ENCODE data around the gene CD33.
"Not testable (repeated sequence)": the region's sequence is repeated elsewhere in the genome, so short reads cannot be mapped to it uniquely, and the experiment has no call there.

CD33 gene

DNA sequence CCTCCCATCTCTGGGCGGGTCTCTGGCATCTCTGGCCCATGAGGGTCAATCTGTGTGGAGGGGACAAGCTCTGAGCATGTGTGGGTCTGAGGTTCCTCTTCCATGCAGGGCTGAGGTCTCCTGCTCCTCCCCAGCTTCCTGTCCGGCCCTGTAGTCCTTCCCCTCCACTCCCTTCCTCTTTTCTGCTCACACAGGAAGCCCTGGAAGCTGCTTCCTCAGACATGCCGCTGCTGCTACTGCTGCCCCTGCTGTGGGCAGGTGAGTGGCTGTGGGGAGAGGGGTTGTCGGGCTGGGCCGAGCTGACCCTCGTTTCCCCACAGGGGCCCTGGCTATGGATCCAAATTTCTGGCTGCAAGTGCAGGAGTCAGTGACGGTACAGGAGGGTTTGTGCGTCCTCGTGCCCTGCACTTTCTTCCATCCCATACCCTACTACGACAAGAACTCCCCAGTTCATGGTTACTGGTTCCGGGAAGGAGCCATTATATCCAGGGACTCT lies at the start of gene CD33:
TSS of gene CD33 (plus strand) at position 183 of the 496 bp plus-strand sequence. CDS start at position 222, 39 bp downstream.
- H3K27me3 ChIP-seq (ENCODE audit: low read depth, low read length); H3K36me3 ChIP-seq (ENCODE audit: control insufficient read depth in 1 of 2, insufficient read depth in 2 of 2, low read length in 2 of 2); H3K27ac ChIP-seq (ENCODE audit: low read length); H3K4me1 ChIP-seq (ENCODE audit: control insufficient read depth in 1 of 2, insufficient read depth in 2 of 2, low read length in 2 of 2); H3K9me3 ChIP-seq (ENCODE audit: control insufficient read depth in 1 of 2, low read length in 2 of 2): not testable (repeated sequence)
- peak within 1 kb of the TSS; percentile 17 to 26 for H3K4me3 ChIP-seq (ENCODE audit: low read depth in 1 of 2, low read length in 2 of 2)

DNA sequence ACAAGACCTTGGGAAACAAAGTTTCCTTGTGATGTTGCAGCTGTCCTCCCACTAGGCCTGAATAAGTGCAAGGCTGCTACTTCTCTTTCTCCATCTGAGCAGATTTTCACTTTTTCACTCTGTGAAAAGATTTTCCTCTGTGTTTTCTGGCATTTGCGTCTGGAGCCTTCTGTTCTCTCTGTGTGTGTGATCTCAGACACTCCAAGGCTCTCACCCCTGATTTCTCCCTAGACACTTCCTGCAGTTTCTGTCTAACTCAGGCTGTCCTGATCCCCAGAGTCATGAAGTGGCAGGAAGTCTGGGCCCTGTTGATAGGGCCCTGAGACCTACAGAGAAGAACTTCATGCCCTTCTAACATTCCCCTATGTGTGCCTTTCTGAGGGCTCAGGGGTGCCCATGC lies 45.6 kb upstream of the CD33 start:
- H3K4me1 ChIP-seq (ENCODE audit: control insufficient read depth in 1 of 2, insufficient read depth in 2 of 2, low read length in 2 of 2): no peaks in the 10 kb centered on the region
- H3K27me3 ChIP-seq (ENCODE audit: low read depth, low read length): no peaks in the 10 kb centered on the region
- no peaks in the 10 kb centered on the region for H3K9me3 ChIP-seq (ENCODE audit: control insufficient read depth in 1 of 2, low read length in 2 of 2)
- H3K36me3 ChIP-seq (ENCODE audit: control insufficient read depth in 1 of 2, insufficient read depth in 2 of 2, low read length in 2 of 2): no peaks in the 10 kb centered on the region
- H3K4me3 ChIP-seq (ENCODE audit: low read depth in 1 of 2, low read length in 2 of 2): no peak overlapping the region
- no peak overlapping the region for H3K27ac ChIP-seq (ENCODE audit: low read length)

DNA sequence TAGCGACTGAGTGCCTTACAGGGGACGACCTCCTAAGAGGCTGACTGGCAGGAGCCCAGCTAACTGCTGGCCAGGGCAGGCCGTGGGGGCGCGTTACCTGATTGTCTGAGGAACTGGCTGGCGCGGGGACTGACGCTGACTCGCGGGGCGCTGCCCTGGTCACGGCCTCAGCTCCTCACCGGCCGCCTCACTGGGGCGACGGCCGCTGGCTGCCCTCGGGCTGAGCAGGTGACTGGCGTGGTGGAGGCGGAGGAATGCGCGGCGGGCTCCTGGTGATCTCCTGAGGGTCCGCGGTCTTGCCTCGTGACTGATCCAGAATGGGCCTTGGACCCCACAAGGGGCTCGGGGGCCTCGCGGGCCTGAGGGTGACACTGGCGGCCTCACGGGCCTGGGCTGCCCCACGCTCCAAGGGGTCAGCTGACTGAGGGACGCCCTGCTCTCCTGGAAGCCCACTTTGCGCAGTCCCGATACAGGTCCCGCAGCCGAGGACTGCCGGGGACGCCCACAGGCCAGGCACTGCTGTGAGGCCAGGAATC lies 43.4 kb upstream of the CD33 start:
- Histone ChIP-seq H3K4me3 (ENCODE audit: low read depth in 1 of 2, low read length in 2 of 2) (no peak overlapping the region), H3K9me3 (ENCODE audit: control insufficient read depth in 1 of 2, low read length in 2 of 2) (no peaks in the 10 kb centered on the region), H3K36me3 (ENCODE audit: control insufficient read depth in 1 of 2, insufficient read depth in 2 of 2, low read length in 2 of 2) (no peaks in the 10 kb centered on the region), H3K27ac (ENCODE audit: low read length) (no peak overlapping the region), H3K4me1 (ENCODE audit: control insufficient read depth in 1 of 2, insufficient read depth in 2 of 2, low read length in 2 of 2) (no peaks in the 10 kb centered on the region), H3K27me3 (ENCODE audit: low read depth, low read length) (no peaks in the 10 kb centered on the region)

DNA sequence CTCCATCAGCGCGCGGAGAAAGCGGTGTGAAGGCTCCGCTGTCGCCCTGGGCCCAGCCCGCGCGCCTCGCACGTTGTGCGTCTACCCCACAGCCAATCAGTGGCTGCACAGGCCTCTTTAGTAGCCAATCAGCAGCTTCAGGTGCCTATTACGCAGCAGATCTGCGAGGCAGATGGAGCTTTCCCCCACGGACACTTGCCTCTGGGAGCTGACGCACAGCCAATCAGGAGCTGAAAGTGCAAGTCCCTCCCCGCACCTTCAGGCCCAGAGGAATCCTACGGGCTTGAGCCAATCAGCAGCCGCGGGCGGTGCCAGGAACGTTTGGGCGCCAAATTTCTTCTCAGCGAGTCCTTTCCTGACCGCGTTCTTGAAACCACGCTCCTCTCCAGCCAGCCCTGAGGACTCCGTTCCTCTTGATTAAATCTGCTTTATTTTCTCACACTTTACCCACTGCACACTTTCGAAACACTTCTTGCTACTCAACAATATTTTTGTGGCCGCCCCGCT lies 42.9 kb upstream of the CD33 start:
- H3K9me3 ChIP-seq (ENCODE audit: control insufficient read depth in 1 of 2, low read length in 2 of 2): no peaks in the 10 kb centered on the region
- H3K4me1 ChIP-seq (ENCODE audit: control insufficient read depth in 1 of 2, insufficient read depth in 2 of 2, low read length in 2 of 2): no peaks in the 10 kb centered on the region
- H3K27ac ChIP-seq (ENCODE audit: low read length): no peak overlapping the region
- H3K27me3 ChIP-seq (ENCODE audit: low read depth, low read length): no peaks in the 10 kb centered on the region
- no peak overlapping the region for H3K4me3 ChIP-seq (ENCODE audit: low read depth in 1 of 2, low read length in 2 of 2)
- no peaks in the 10 kb centered on the region for H3K36me3 ChIP-seq (ENCODE audit: control insufficient read depth in 1 of 2, insufficient read depth in 2 of 2, low read length in 2 of 2)

DNA sequence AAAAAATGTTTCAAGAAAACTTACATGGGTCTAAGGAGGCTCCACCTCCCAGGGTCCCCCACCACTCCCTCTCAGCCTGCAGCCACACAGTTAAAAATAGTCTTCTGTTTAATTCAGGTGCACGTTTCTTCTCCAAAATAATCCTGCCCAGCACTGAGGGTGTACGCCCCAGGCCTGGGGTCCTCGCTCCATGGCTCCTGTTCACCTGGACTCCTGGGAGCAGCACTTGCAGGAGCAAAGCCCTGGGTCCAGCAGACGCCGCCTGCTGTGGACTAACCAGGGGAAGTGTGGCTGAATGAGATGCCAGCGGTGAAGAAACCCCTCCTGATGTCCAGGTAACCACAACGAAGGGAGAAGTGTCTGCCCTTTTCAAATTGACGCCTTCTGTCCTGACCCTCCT lies 41.3 kb upstream of the CD33 start:
- no peaks in the 10 kb centered on the region for H3K9me3 ChIP-seq (ENCODE audit: control insufficient read depth in 1 of 2, low read length in 2 of 2)

DNA sequence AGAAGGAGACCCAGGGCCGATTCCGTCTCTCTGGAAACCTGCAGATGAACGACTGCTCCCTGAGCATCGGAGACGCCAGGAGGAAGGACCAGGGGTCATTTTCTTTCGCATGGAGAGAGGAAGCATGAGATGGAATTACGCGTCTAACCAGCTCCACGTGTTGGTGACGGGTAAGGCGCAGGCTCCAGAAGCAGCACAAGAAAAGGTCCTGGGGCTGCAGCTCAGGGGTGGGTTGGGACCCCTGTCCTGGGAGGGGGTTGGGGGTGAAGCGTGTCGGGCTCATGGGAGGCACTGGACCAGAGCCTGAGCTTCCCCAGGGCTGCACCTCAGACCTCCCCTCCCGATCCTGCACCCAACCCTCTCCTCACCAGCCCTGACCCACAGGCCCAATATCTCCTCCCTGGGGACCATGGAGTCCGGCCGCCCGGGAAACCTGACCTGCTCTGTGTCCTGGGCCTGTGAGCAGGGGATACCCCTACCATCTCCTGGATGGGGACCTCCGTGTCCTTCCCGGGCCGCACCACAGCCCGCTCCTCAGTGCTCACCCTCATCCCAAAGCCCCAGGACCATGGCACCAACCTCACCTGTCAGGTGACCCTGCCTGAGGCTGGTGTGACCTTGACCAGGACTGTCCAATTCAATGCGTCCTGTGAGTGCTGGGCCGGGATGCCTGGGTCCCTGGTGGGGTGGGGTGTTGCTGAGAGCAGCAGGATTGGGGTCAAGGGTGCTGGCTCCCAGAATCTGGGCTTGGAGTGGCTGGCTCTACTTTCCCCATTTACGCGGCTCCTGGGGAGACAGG lies 39.6 kb upstream of the CD33 start:
- H3K4me3 ChIP-seq (ENCODE audit: low read depth in 1 of 2, low read length in 2 of 2): no peak overlapping the region
- H3K27ac ChIP-seq (ENCODE audit: low read length): no peak overlapping the region
- H3K9me3 ChIP-seq (ENCODE audit: control insufficient read depth in 1 of 2, low read length in 2 of 2): no peaks in the 10 kb centered on the region
- H3K4me1 ChIP-seq (ENCODE audit: control insufficient read depth in 1 of 2, insufficient read depth in 2 of 2, low read length in 2 of 2): no peaks in the 10 kb centered on the region
- H3K27me3 ChIP-seq (ENCODE audit: low read depth, low read length): no peaks in the 10 kb centered on the region
- no peaks in the 10 kb centered on the region for H3K36me3 ChIP-seq (ENCODE audit: control insufficient read depth in 1 of 2, insufficient read depth in 2 of 2, low read length in 2 of 2)

More for the DNA sequence above, 41.3 kb upstream of the CD33 start:
- H3K4me1 ChIP-seq (ENCODE audit: control insufficient read depth in 1 of 2, insufficient read depth in 2 of 2, low read length in 2 of 2): no peaks in the 10 kb centered on the region
- H3K36me3 ChIP-seq (ENCODE audit: control insufficient read depth in 1 of 2, insufficient read depth in 2 of 2, low read length in 2 of 2): no peaks in the 10 kb centered on the region
- H3K27ac ChIP-seq (ENCODE audit: low read length): no peak overlapping the region
- no peaks in the 10 kb centered on the region for H3K27me3 ChIP-seq (ENCODE audit: low read depth, low read length)
- H3K4me3 ChIP-seq (ENCODE audit: low read depth in 1 of 2, low read length in 2 of 2): no peak overlapping the region

DNA sequence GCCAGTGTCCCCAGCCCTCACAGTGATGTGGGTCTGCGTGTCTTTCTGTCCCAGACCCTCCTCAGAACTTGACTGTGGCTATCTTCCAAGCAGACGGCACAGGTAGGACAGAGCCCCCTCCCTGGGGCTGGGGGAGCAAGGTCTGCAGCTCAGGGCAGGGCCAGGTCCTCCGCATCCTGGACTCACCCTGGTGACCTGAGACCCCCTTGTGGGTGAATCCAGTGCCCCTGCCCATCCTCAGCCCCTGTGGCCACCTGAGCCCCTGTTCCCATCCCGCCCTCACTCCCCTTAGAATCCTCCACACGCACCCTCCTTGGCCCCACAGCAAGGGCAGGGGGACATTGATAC lies 39.0 kb upstream of the CD33 start:
- H3K36me3 ChIP-seq (ENCODE audit: control insufficient read depth in 1 of 2, insufficient read depth in 2 of 2, low read length in 2 of 2): no peaks in the 10 kb centered on the region
- H3K4me1 ChIP-seq (ENCODE audit: control insufficient read depth in 1 of 2, insufficient read depth in 2 of 2, low read length in 2 of 2): no peaks in the 10 kb centered on the region
- H3K27me3 ChIP-seq (ENCODE audit: low read depth, low read length): no peaks in the 10 kb centered on the region
- H3K4me3 ChIP-seq (ENCODE audit: low read depth in 1 of 2, low read length in 2 of 2): no peak overlapping the region
- H3K27ac ChIP-seq (ENCODE audit: low read length): no peak overlapping the region
- H3K9me3 ChIP-seq (ENCODE audit: control insufficient read depth in 1 of 2, low read length in 2 of 2): no peaks in the 10 kb centered on the region

DNA sequence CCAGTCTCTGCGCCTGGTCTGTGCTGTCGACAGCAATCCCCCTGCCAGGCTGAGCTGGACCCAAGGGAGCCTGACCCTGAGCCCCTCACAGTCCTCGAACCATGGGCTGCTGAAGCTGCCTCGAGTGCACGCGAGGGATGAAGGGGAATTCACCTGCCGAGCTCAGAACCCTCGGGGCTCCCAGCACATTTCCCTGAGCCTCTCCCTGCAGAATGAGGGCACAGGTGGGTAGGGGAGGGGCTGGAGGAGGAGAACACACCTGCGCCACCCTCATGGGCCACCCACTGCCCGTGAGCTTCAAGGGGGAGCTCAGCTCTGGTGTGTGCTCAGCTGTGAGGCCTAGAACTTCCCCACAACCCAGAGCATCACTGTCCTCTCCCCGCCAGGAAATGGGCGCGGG lies 38.6 kb upstream of the CD33 start:
- Histone ChIP-seq H3K27ac (ENCODE audit: low read length) (no peak overlapping the region), H3K36me3 (ENCODE audit: control insufficient read depth in 1 of 2, insufficient read depth in 2 of 2, low read length in 2 of 2) (no peaks in the 10 kb centered on the region), H3K4me3 (ENCODE audit: low read depth in 1 of 2, low read length in 2 of 2) (no peak overlapping the region), H3K27me3 (ENCODE audit: low read depth, low read length) (no peaks in the 10 kb centered on the region), H3K9me3 (ENCODE audit: control insufficient read depth in 1 of 2, low read length in 2 of 2) (no peaks in the 10 kb centered on the region), H3K4me1 (ENCODE audit: control insufficient read depth in 1 of 2, insufficient read depth in 2 of 2, low read length in 2 of 2) (no peaks in the 10 kb centered on the region)

DNA sequence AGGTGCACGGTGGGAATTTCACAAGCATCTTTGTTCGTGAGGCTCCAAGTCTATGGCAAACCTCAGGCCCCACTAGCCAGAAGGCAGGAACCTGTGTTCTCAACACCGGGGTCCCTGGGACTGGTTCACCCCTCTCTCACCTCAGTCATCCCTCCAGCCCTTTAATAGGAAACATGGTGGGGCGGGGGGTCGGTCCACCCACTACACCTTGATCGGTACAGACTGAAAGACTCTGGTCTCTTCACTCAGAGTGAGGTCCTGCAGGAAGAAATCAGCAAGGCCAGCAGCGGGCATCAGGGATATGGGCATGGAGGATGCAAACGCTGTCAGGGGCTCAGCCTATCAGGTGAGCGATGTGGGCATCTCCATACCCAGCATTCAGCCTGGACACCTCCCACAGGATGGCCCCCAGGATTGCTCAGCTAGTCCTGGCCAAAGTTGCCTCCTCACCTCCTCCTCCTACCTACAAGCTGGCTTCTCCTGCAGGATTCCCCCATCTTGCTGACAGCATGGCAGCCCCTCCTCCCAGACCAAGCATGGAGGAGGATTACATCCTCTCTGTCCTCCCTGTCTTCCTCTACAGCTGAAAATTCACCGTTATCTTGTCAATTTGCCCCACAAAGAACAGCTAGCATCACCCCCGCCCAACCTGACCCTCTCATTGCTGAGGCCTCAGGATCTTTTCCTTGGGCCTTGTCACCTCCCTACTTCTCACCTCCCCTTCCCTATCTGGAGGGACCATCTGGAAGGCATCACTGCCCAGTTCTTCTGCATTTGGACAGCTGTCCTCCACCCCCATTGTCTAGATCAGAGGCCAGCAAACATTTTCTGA lies 37.3 kb upstream of the CD33 start:
- no peaks in the 10 kb centered on the region for H3K4me1 ChIP-seq (ENCODE audit: control insufficient read depth in 1 of 2, insufficient read depth in 2 of 2, low read length in 2 of 2)
- no peak overlapping the region for H3K4me3 ChIP-seq (ENCODE audit: low read depth in 1 of 2, low read length in 2 of 2)
- H3K27me3 ChIP-seq (ENCODE audit: low read depth, low read length): no peaks in the 10 kb centered on the region
- H3K27ac ChIP-seq (ENCODE audit: low read length): no peak overlapping the region
- no peaks in the 10 kb centered on the region for H3K36me3 ChIP-seq (ENCODE audit: control insufficient read depth in 1 of 2, insufficient read depth in 2 of 2, low read length in 2 of 2)
- no peaks in the 10 kb centered on the region for H3K9me3 ChIP-seq (ENCODE audit: control insufficient read depth in 1 of 2, low read length in 2 of 2)

DNA sequence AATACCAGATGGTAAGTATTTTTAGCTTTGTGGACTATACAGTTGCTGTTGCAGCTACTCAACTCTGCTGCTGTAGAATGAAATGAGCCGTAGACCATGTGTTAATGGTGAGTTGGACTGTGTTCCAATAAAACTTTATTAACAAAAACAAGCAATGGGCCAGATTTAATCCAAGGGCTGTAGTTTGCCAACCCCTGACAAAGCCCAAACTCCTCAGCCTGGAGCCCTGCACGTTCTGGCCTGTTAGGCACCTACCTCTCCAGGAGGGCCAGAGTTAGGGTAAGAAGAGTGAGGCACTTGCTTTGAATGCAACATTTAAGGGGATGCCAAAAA lies 36.7 kb upstream of the CD33 start:
- H3K27me3 ChIP-seq (ENCODE audit: low read depth, low read length): no peaks in the 10 kb centered on the region

DNA sequence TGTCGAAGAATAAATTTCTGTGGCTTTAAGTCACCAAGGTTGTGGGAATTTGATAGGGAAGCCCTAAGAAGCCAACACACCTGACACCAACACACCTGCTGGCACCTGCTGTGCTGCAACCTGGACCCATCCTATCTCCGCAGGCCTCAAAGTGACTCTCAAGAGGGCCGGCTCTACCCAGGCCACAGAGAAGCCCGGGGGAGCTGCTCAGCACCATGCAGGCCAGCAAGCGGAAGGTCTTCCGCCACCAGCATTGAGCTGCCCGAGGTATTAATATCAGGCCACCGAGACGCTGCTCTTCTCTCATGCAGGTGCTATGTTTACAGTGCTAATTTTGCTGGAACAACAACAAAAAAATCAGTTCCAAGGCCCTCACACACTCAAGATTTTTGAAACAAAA lies 32.2 kb upstream of the CD33 start:
- no peaks in the 10 kb centered on the region for H3K9me3 ChIP-seq (ENCODE audit: control insufficient read depth in 1 of 2, low read length in 2 of 2)
- H3K4me1 ChIP-seq (ENCODE audit: control insufficient read depth in 1 of 2, insufficient read depth in 2 of 2, low read length in 2 of 2): no peaks in the 10 kb centered on the region
- H3K27ac ChIP-seq (ENCODE audit: low read length): no peak overlapping the region
- no peaks in the 10 kb centered on the region for H3K27me3 ChIP-seq (ENCODE audit: low read depth, low read length)
- H3K36me3 ChIP-seq (ENCODE audit: control insufficient read depth in 1 of 2, insufficient read depth in 2 of 2, low read length in 2 of 2): no peaks in the 10 kb centered on the region
- H3K4me3 ChIP-seq (ENCODE audit: low read depth in 1 of 2, low read length in 2 of 2): no peak overlapping the region

More for the DNA sequence above, 36.7 kb upstream of the CD33 start:
- Histone ChIP-seq H3K27ac (ENCODE audit: low read length) (no peak overlapping the region), H3K4me1 (ENCODE audit: control insufficient read depth in 1 of 2, insufficient read depth in 2 of 2, low read length in 2 of 2) (no peaks in the 10 kb centered on the region), H3K4me3 (ENCODE audit: low read depth in 1 of 2, low read length in 2 of 2) (no peak overlapping the region), H3K9me3 (ENCODE audit: control insufficient read depth in 1 of 2, low read length in 2 of 2) (no peaks in the 10 kb centered on the region), H3K36me3 (ENCODE audit: control insufficient read depth in 1 of 2, insufficient read depth in 2 of 2, low read length in 2 of 2) (no peaks in the 10 kb centered on the region)

Measured in muscle layer of duodenum (tissue), 2 donors.